SK-N-SH treated with all-trans-retinoic acid at 6 μM for 48 hours (cell line): ENCODE results near the gene MED20.

Experiments
- OSR1 ChIP-seq: fragments of 250-450 bp; sonication (Bioruptor Pico); IDR thresholded peaks from 2 replicates; pipeline ENCODE4 v1.8.0; 2022; ENCODE audit warnings: moderate library complexity, mild to moderate bottlenecking, inconsistent platforms
- RARB ChIP-seq: fragments of 250-450 bp; sonication (Bioruptor Pico); IDR thresholded peaks from 2 replicates; pipeline ENCODE4 v1.8.0; 2021; ENCODE audit warnings: mild to moderate bottlenecking, moderate library complexity
- TF ChIP-seq, protein P1 (sequence below): fragments of 250-450 bp; sonication (Bioruptor Pico); IDR thresholded peaks from 2 replicates; pipeline ENCODE4 v1.8.0; 2020; ENCODE audit warnings: mild to moderate bottlenecking, moderate library complexity, borderline replicate concordance

DNA sequence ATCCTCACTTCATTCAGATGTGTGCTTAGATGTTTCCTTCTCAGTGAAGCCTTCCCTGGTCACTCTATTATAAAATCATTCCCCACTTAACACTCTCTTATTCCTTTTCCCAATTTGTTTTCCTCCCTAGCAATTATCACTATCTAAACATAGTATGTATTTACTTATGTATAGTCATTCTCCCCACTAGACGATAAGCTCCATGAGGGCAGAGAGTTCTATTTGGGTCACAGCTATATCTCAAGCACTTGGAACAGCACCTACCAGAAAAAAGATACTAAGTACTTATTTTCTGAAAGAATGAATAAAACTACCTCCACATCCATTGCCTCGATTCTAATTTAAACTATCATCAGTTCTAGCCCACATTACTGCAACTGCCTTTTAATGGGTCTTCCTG lies 62.2 kb downstream of the MED20 start:
- TF ChIP-seq, protein P1, sequence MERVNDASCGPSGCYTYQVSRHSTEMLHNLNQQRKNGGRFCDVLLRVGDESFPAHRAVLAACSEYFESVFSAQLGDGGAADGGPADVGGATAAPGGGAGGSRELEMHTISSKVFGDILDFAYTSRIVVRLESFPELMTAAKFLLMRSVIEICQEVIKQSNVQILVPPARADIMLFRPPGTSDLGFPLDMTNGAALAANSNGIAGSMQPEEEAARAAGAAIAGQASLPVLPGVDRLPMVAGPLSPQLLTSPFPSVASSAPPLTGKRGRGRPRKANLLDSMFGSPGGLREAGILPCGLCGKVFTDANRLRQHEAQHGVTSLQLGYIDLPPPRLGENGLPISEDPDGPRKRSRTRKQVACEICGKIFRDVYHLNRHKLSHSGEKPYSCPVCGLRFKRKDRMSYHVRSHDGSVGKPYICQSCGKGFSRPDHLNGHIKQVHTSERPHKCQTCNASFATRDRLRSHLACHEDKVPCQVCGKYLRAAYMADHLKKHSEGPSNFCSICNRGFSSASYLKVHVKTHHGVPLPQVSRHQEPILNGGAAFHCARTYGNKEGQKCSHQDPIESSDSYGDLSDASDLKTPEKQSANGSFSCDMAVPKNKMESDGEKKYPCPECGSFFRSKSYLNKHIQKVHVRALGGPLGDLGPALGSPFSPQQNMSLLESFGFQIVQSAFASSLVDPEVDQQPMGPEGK (CRISPR knock-in tag): no peak
- no peak for TF ChIP-seq RARB (CRISPR knock-in tag)
- TF ChIP-seq OSR1 (CRISPR knock-in tag): no peak
